Endothelial cell of umbilical vein (primary cell): ENCODE data around the gene BCAS3. TPM values are rescaled to one million over a fixed set of nuclear protein-coding genes. Genes with fewer than 3 reads are reported as not detected.

Experiments
- BruUV-seq: library from RNA; stranded (reverse); fragments of 400-500 nt; replicated peaks from 2 replicates; lab custom pipeline; 2021; lab: Mats Ljungman, UMichigan
- CTCF ChIA-PET: fragments of 300-600, 350-600 bp; sonication (Branson Sonifier 250); formaldehyde crosslinking; loops from one replicate; lab custom pipeline; 2021; ENCODE audit warnings: antibody characterized with exemption, inconsistent platforms; lab: Charles Lee
- POLR2A ChIA-PET: fragments of 300-600, 350-600 bp; sonication (Branson Sonifier 250); formaldehyde crosslinking; loops from one replicate; lab custom pipeline; 2021; ENCODE audit warnings: antibody characterized with exemption, inconsistent platforms; lab: Charles Lee
- DNase-seq: peaks from one replicate; pipeline ENCODE4 v3.0.0-alpha.2; 2011; ENCODE audit warnings: low read depth, low spot score
- FAIRE-seq: peaks from 2 replicates; lab custom pipeline; 2011; peaks lifted over from hg19 to GRCh38; lab: Jason Lieb, UNC
- H2AFZ ChIP-seq: 2 replicates; pipeline ENCODE4 v1.6.0; 2012; ENCODE audit warnings: low read depth, low read length, control low read depth, inconsistent platforms
- H3K27ac ChIP-seq: 2 replicates; pipeline ENCODE4 v1.5.1; 2011; ENCODE audit warnings: low read depth, mild to moderate bottlenecking, control low read depth, low read length, moderate library complexity; ENCODE audit not compliant: insufficient read depth
- H3K27me3 ChIP-seq, 2 experiments: 2 replicates each; pipeline versions ENCODE4 v1.6.0 to v1.6.1; 2011; ENCODE audit warnings: low read length in 2 of 2, mixed read lengths in 1 of 2; ENCODE audit not compliant: control insufficient read depth in 2 of 2, insufficient read depth in 2 of 2
- H3K36me3 ChIP-seq, 2 experiments: 2 replicates in 1 of 2; 3 replicates in 1 of 2; pipeline ENCODE4 v1.5.1; 2011; ENCODE audit warnings: low read length in 2 of 2, mild to moderate bottlenecking in 1 of 2, moderate library complexity in 1 of 2; ENCODE audit not compliant: control insufficient read depth in 2 of 2, insufficient read depth in 2 of 2; ENCODE audit errors: extremely low read depth in 1 of 2
- H3K4me1 ChIP-seq: 3 replicates; pipeline ENCODE4 v1.5.1; 2011; ENCODE audit warnings: mild to moderate bottlenecking, low read length; ENCODE audit not compliant: control insufficient read depth, insufficient read depth; ENCODE audit errors: extremely low read depth
- H3K4me2 ChIP-seq: 2 replicates; pipeline ENCODE4 v1.6.1; 2011; ENCODE audit warnings: low read length, control low read depth, mixed read lengths; ENCODE audit not compliant: insufficient read depth
- H3K4me3 ChIP-seq, 3 experiments: fragments of 200-600 bp in 1 of 3; sonication (generic), shearing (Covaris generic) in 1 of 3; replicated peaks in 1 of 3; 2 replicates each; pipeline ENCODE4 v1.5.1; 2011 to 2016; ENCODE audit warnings: control low read depth in 3 of 3, low read length in 3 of 3, mild to moderate bottlenecking in 2 of 3, inconsistent platforms in 1 of 3, low read depth in 1 of 3, moderate library complexity in 1 of 3; ENCODE audit not compliant: insufficient read depth in 1 of 3
- H3K79me2 ChIP-seq: 2 replicates; pipeline ENCODE4 v1.6.0; 2012; ENCODE audit warnings: low read length, inconsistent platforms; ENCODE audit not compliant: control insufficient read depth, insufficient read depth
- H3K9ac ChIP-seq: replicated peaks from 2 replicates; pipeline ENCODE3; 2011; ENCODE audit warnings: low read length, control low read depth; ENCODE audit not compliant: insufficient read depth; ENCODE audit errors: extremely low read depth
- H3K9me1 ChIP-seq: replicated peaks from 3 replicates; pipeline ENCODE4 v1.6.0; 2011; ENCODE audit warnings: mild to moderate bottlenecking, low read length; ENCODE audit not compliant: control insufficient read depth, insufficient read depth; ENCODE audit errors: extremely low read depth
- H3K9me3 ChIP-seq: replicated peaks from 2 replicates; pipeline ENCODE4 v1.5.1; 2012; ENCODE audit warnings: low read length, inconsistent platforms; ENCODE audit not compliant: control insufficient read depth, insufficient read depth
- H4K20me1 ChIP-seq: replicated peaks from 2 replicates; pipeline ENCODE3; 2011; ENCODE audit warnings: mild to moderate bottlenecking, low read length; ENCODE audit not compliant: control insufficient read depth, insufficient read depth; ENCODE audit errors: extremely low read depth
- CTCF ChIP-seq, 2 donors: IDR thresholded peaks; 1 replicate in 1 of 2; 2 replicates in 1 of 2; pipeline ENCODE4 v1.5.1; 2011; ENCODE audit warnings: low read length in 2 of 2, mild to moderate bottlenecking in 2 of 2, moderate library complexity in 2 of 2, control low read depth in 1 of 2, inconsistent platforms in 1 of 2, low read depth in 1 of 2; ENCODE audit not compliant: insufficient read depth in 1 of 2; ENCODE audit errors: extremely low read depth in 1 of 2
- FOS ChIP-seq: IDR thresholded peaks from 2 replicates; pipeline ENCODE4 v1.6.1; 2011; ENCODE audit warnings: mild to moderate bottlenecking, low read length, moderate library complexity, borderline replicate concordance; ENCODE audit not compliant: insufficient read depth
- JUN ChIP-seq: IDR thresholded peaks from 2 replicates; pipeline ENCODE4 v1.6.1; 2011; ENCODE audit warnings: borderline replicate concordance, low read depth; ENCODE audit not compliant: insufficient read length, insufficient read depth
- MAX ChIP-seq: IDR thresholded peaks from 2 replicates; pipeline ENCODE4 v1.6.1; 2011; ENCODE audit not compliant: insufficient read depth, insufficient read length
- MYC ChIP-seq: IDR thresholded peaks from one replicate; pipeline ENCODE4 v1.6.1; 2011; ENCODE audit warnings: mild to moderate bottlenecking, low read depth, low read length
- POLR2A ChIP-seq: IDR thresholded peaks from 2 replicates; pipeline ENCODE4 v1.6.1; 2012; ENCODE audit warnings: low read depth, mild to moderate bottlenecking, control low read depth, low read length
- POLR2AphosphoS5 ChIP-seq: IDR thresholded peaks from 2 replicates; pipeline ENCODE4 v1.6.1; 2012; ENCODE audit warnings: low read depth, mild to moderate bottlenecking, control low read depth, low read length, moderate library complexity; ENCODE audit not compliant: insufficient read depth
- dilution Hi-C: fragments of 300-500 bp; cut with MboI; formaldehyde crosslinking; loops from one replicate; pipeline ENCODE4 v1.15.0; 2019; ENCODE audit warnings: low sequenced_read_pairs; ENCODE audit not compliant: extremely low pct_ligation_motif_present
- intact Hi-C: fragments of 100-400 bp; cut with micrococcal nuclease; formaldehyde crosslinking; loops from one replicate; pipeline ENCODE4 v1.10.0; 2022
- polyA plus RNA-seq, 4 experiments: library from polyadenylated mRNA; depleted of rRNA in 3 of 4; stranded (reverse) in 3 of 4; unstranded in 1 of 4; fragments of >200 nt; gene quantifications; 2 replicates each; pipeline versions ENCODE4 v1.2.1 to v1.2.3, GENCODE V29; 2011 to 2012; ENCODE audit warnings: missing spikeins in 1 of 4
- total RNA-seq: library from RNA; stranded (reverse); gene quantifications from 2 replicates; pipeline ENCODE4 v1.2.3, GENCODE V29; 2021

Gene BCAS3
- total and polyA plus RNA-seq, 2 donors (not counting 3 experiments of a cell fraction or from before 2014, with no cell fraction given), result 8.2 to 16.0 TPM

GRCh38 chr17:61353615-61354014, 676.0 kb downstream of the BCAS3 start:
- Histone ChIP-seq H3K9me1 (no peaks in the 10 kb centered on the region), H3K4me2 (no peak overlapping the region), H3K4me3 (no peak overlapping the region), H3K79me2 (no peaks in the 10 kb centered on the region), H3K27me3 (no peaks in the 10 kb centered on the region), H4K20me1 (no peaks in the 10 kb centered on the region), H3K4me1 (peaks cover 19% of the 10 kb centered on the region), H3K27ac (no peak overlapping the region), H3K9me3 (no peaks in the 10 kb centered on the region), H2AFZ (no peak overlapping the region), H3K9ac (no peak overlapping the region), H3K36me3 (no peaks in the 10 kb centered on the region)
- ChIA-PET POLR2A (interaction anchor here (0.6 kb wide), 1 partner anchor 345 kb away, joined by 5 read pairs; no protein-coding TSS in a partner anchor), CTCF (no interaction called here)
- no TSS peak for BruUV-seq
- no peak for TF ChIP-seq POLR2A
- no peak for TF ChIP-seq MYC
- no peak for TF ChIP-seq FOS
- FAIRE-seq (no peak), DNase-seq (no peak)
- intact Hi-C loops, result no loop called here
- dilution Hi-C loops, result no loop called here

GRCh38 chr17:61354895-61355874, 677.5 kb downstream of the BCAS3 start:
- no peak for DNase-seq
- no peak overlapping the region for H3K27ac ChIP-seq
- H2AFZ ChIP-seq, result no peak overlapping the region
- H3K9me3 ChIP-seq, result no peaks in the 10 kb centered on the region
- BruUV-seq, result no TSS peak
- no peaks in the 10 kb centered on the region for H3K27me3 ChIP-seq
- H3K4me2 ChIP-seq, result no peak overlapping the region
- ChIA-PET CTCF (interaction anchor here (0.5 to 1.2 kb wide), 3 partner anchors 12 to 337 kb away, joined by 3 read pairs; no protein-coding TSS in a partner anchor), POLR2A (interaction anchor here (0.7 kb wide), 1 partner anchor 24 kb away, joined by 3 read pairs; no protein-coding TSS in a partner anchor)
- no peak overlapping the region for H3K9ac ChIP-seq
- no peaks in the 10 kb centered on the region for H4K20me1 ChIP-seq
- intact Hi-C loops, result no loop called here
- H3K4me3 ChIP-seq, result no peak overlapping the region
- H3K9me1 ChIP-seq, result no peaks in the 10 kb centered on the region
- no peak for FAIRE-seq
- no peak for TF ChIP-seq JUN
- TF ChIP-seq POLR2AphosphoS5, result no peak
- no peak for TF ChIP-seq MYC
- TF ChIP-seq CTCF (IDR thresholded peaks at IDR 0.05; ENCODE audit: extremely low read depth in 1 of 2, insufficient read depth in 1 of 2, low read depth in 1 of 2, low read length in 2 of 2), result no peak
- no peak for TF ChIP-seq MAX
- dilution Hi-C loops, result no loop called here
- H3K79me2 ChIP-seq, result no peaks in the 10 kb centered on the region
- H3K4me1 ChIP-seq, result peaks cover 19% of the 10 kb centered on the region
- no peaks in the 10 kb centered on the region for H3K36me3 ChIP-seq
